Caki2 (cell line): Measurements from ENCODE around the gene YBX1. TPM values are rescaled to one million over a fixed set of nuclear protein-coding genes. Genes with fewer than 3 reads are reported as not detected.

Experiments used
- DNase-seq: peaks from one replicate; pipeline ENCODE4 v3.0.0-alpha.2; 2015; ENCODE audit warnings: low read depth
- in situ Hi-C: cut with HindIII; loops from 2 replicates; pipeline ENCODE4 v1.10.0; 2016; ENCODE audit warnings: low sequenced_read_pairs, low pct_unique_long_range_greater_than_20kb, mixed read lengths
- total RNA-seq: library from RNA; depleted of rRNA; stranded (reverse); fragments of >200 nt; shearing (Covaris generic); gene quantifications from 2 replicates; pipeline ENCODE4 v1.2.3, GENCODE V29; 2014; ENCODE audit warnings: low replicate concordance

YBX1 gene
- total RNA-seq, 1 experiment from 2014 or later, result 996 TPM

GRCh38 chr1:42730002-42730401 is 47.8 kb downstream of the YBX1 start:
- in situ Hi-C loops, result no loop called here
- DNase-seq, result no peak

- DNase-seq, result peak; percentile 43
- in situ Hi-C loops, result no loop called here
Observed at GRCh38 chr1:42730988-42731387, 48.8 kb downstream of the YBX1 start.

DNA sequence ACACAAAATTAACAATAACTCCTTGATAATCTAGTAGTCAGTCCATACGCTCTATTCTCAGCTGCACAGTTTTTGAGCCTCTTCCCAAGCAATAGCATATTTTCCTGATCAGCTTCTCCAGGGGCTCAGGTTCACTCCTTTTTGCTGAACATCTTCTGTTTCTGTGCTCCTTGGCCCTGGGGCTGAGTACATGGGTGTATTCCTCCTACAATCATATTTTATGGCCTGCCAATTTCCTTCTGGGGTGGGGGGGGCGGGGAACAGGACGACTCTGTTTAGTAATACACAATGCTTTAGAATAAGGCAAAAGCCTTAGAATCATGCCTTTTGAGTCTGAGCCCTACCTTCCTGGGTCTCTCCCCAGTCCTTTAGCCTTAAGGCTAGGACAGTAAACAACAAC is 49.4 kb downstream of the YBX1 start:
- DNase-seq, result no peak
- in situ Hi-C loops, result no loop called here

DNA sequence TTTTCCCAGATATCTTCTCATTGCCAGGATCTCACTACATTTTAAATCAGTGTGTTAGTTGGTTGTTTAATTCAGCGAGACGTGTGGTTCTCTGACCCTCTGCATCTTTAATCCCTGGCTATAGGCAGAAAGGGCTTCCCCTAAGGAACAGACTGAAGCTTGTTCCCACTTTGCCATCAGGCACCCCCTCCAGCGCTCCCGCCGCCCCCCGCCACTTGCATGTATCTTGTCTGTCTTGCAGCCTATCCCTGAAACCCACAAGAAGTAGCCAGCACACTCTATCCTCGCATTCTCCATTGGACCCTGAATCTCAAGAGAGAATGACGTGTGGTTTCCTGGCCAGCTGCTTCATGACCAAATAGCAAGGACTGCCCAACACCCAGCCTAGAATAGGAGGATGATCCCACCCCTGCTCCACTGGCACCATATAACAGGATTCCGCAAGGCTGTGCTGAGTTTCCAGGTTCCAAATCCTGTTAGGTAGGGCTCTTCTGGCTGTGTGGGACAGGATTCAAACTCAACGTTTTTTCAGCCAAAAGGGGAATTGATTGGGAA is 50.0 kb downstream of the YBX1 start:
- no peak for DNase-seq
- in situ Hi-C loops, result no loop called here

DNA sequence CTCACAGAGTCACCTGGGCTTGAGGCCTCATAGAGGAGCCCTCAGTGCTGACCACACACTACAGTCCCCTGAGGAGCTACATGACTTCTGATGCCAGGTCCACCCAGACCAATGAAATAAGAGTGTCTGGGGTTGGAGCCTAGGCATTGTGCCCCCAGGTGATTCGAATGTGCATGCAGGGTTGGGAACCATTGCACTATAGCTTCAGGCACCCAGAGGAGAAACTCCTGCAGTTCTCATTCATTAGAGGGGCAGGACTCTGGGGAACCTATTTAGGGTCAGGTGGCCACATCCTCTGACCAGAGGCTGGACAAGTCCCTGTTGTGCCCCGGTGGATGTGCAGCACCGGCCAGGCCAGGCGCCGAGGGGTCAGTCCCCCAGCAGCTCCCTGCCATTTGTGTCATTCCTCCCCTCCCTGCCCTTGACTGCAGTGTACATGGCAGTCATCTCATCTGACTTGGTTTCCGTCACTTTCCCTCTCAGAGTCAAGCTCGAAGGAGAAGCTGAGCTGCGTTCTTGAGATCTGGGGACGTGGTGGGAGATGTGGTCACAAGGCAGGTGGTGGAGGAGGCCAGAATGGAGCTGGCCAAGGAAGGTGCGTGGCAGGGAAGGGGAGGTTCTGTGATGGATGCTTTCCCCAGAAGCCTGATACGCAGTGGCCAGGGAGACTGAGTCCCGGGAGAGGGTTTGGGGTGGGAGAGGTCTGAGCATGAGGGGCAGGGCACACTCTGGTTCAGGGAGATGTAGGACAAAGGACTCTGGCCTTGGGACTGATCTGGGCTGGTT is 51.4 kb downstream of the YBX1 start:
- in situ Hi-C loops, result no loop called here
- DNase-seq, result no peak

DNA sequence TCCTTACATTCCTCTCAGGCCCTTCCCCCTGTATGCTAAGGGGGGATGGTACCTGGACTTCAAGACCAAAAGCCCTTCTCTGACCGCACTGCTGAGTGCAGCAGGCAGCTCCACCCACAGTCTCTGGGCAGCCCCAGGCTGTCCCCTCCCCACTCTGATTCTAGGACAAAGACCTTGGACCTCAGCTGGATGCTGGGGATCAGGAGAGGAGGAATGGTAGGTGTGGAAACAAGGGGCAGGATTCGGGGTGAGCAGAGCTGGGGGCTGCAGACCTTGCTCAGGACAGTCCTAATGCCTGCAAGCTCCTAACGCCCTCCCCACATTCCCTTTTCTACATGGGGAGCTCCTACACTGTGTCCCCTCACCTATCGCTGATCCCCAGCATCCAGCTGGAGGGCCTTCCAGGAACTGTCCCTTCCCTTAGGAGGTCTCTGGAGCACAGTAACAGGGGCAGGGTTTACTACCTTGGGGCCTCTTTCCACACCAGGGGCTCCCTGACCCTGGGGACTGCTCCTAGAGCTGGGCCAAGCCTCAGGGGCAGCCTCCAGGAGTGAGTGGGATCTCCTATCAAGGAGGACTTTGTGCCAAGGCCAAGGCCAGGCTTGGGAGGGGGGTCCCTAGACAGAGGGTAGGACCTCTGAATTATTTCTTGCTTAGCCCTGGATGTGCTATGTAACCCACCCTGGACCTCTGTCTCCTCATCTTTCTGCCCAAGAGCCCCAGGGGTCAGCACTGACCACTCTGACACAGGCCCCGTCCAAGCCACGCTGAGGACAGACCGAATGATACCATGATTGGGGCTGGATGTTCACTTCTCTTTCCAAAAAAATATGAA is 52.2 kb downstream of the YBX1 start:
- in situ Hi-C loops, result no loop called here
- no peak for DNase-seq

DNA sequence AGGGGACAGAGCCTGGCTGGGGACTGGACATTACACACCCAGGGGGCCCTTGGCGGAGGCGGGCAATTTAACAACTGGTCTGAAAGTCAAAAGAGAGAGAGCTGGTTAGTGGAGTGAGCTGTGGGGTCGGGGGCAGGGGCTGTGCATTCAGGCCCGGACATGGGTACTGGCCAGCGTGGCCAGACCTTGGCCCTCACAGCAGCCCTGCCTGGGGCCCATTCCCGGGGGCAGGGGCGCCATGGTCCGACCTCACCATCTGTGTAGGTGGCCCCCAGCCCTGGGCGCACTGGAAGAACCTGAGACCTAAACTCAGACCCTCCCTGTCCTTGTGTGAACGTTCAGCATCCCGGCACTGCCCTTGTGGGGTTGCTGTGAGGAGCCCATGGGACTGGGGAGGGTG is 52.8 kb downstream of the YBX1 start:
- in situ Hi-C loops, result no loop called here
- DNase-seq, result no peak

DNA sequence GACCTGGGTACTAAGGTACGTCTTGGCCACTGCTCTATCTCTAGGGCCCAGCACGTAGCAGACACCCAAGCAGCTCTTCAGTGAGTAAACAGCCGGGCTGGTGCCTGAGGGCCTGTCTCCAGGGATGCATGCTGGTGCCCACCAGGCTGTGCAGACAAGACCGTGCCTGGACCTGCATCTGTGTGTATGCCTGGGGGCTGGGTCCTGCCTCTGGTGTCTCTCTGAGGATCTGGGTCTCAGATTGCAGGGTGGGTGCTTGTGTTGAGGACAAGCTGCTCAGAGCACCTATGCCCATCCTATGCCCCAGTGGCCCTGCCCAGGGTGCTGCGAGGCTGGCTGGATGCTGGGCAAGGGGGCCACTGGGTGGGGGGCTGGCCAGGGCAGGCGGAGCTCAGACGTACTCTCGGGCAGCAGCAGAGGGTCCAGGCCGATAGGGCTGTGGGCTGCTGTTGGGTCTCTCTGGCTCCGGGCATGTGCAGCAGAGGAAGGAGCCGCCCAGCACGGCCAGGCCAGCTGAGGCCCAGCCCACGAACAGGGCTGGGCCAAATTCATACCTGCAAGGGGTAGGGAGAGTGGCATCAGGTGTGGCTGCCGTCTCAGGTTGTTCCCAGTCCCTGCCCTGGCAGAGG is 53.4 kb downstream of the YBX1 start:
- DNase-seq, result no peak
- in situ Hi-C loops, result no loop called here

DNA sequence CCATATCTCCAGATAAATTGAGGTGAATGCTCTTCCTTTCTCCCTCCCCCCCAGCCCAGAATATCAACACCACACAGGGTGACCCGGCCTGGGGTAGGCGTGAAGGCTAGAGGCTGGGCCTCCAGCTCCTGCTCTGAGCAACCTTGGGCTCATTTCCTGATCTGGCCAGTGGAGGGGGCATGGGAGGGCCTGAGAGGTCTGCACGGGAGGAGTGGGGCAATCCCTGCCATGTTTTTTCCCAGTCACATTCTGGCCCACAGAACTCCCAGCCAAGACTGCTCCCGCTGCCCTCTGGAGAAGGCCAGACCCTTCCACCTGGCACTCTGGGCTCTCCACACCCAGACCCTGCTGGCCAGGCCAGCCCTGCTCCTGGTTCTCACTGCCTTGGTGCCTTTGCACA is 53.9 kb downstream of the YBX1 start:
- DNase-seq, result no peak
- in situ Hi-C loops, result no loop called here

DNA sequence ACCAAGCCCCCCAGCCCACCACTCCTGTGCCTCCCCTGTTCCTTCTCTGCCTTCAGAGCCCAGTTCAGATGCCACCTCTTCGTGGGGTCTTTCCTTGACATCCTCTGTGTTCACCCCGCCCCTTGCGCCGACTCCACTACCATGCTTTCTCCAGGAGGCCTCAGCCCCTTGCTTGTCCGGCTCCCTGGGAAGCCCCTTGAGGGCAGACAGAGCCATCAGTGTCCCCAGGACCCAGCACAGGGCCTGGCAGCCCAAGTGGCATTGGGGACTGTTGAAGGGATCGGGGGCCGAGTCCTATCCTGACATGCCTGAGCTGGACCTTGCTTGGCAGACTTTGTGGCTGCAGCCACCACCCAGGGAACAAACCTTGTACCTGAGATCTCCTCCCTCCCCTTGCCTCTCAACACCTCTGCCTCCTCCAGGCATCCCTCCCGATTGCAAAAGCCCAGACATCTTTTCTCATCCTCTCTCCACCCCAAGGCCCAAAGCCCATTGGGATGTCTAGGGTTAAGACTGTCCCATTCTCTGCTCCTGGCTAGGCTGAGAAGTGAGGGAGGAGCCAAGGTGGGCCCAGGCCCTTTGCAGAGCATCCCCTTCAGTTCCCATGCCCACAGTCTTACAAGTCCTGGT is 54.5 kb downstream of the YBX1 start:
- DNase-seq, result no peak
- in situ Hi-C loops, result no loop called here

DNA sequence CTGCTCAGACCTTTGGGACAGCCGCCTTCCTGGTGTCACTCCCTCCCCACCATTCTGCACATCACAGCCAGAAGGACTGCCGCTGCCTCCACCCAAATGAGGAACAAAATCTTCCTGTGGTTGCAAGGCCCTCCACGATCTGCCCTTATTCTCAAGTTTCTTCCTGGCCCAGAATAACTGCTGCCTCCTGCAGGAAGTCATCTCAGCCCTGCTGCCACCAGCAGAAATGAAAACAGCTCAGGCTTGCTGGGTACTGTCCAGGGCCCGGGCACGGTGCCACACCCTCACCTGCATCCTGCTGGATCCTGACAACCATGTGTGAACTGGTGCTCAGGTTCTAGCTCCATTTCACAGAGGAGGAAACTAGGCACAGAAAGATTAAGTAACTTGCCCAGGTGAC is 55.0 kb downstream of the YBX1 start:
- no peak for DNase-seq
- in situ Hi-C loops, result no loop called here

DNA sequence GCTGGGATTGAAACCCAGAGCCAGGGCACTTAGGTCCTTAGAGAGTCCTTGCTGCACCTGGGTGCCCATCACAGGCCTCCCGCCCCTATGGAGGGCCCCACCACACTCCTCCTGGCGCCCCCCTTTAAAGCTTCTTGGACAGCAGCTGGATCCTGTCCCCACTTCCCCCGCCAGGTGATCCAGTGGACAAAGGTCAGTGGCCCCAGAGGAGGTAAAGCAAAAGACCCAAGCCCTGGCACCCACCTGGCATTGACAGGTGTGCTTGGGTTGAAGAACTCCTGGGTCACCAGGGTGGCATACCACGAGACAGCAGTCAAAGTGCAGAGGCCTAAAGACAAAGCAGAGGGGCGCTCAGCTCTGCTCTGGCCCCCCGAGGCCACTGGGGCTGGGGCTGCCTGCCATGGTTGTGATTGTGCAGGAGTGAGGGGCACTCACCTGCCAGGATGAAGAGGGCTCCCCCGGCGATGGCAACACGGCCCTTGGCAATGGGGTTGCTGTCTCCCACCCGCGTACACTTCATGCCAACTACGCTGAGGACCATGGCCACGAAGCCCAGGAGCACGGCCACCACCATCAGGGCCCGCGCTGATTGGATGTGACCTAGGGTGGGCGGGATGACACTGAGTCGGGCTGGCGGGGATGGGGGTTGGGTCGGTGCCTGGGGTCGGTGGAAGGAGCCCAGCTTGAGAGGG is 55.9 kb downstream of the YBX1 start:
- no peak for DNase-seq
- in situ Hi-C loops, result no loop called here

DNA sequence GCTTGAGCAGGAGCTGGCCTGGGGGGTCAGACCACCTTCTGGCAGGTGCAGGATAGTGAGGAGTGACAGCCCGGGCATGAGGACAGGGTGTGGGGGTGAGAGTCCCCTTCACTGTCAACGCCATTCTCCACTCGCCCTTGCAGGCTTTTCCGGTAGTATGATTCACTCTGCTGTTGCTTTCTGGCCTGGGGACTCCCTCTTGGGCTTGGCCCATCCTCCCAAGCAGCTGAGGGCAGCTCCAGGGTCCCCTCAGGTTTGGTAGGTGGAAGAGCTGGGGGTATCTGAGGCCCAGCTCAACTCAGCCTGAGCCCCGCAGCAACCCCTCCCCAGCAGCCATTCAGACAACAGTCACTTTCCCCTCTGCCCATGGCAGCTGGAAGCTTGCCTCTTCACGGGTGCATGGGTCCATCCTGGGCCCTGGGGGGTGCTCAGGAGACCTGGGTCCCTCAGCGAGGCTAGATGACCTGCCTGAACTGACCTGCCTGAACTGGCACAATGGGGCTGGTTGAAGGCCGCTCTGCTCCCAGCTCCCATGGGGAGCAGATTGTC is 56.5 kb downstream of the YBX1 start:
- in situ Hi-C loops, result no loop called here

DNA sequence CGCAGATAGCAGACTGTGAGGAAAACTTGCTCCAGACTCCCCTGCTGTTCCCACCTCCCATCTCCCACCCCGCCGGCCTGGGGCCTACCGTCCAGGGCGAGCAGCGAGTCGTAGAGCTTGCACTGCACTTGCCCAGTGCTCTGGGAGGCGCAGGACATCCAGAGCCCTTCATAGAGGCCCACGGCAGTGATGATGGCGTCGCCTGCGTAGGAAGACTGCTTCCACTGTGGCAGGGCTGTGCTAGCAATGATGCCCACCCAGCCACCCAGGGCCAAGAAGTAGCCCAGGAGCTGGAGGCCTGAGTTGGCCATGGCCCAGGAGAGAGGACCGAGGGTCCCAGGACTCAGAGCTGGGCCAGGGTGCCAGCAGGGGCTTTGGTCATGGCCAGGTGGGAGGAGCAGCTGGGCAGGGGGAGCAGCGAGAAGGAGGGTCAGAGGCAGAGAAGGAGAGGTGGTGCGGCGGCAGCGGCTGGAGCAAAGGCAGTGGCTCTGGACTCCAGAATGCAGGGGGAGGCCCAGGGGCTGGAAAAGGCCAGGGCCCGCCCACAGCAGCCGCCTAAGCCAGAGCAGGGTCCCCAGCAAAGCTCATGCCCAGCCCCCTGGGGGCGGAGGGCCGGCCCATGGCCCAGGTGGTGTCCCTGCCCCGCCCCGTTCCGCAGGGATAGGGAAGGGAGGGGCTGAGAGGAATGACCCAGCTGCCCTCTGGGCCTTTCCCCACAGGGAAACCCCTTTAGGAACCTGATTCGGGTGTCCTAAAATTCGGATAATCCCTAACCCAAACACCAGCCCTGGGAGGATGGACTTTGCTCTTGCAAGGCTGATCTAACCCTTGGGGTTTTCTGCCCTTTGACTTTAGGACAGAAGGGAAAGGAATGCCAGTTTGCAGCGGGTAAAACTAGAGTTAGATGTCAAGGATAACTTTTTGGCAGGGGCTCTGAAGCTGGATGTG is 57.8 kb downstream of the YBX1 start, which contains the start of gene CLDN19:
Gene CLDN19 (minus strand): TSS at position 484 of the 948 bp plus-strand sequence. CDS start 173 bp downstream, at position 311.
- in situ Hi-C loops, result no loop called here
- no peak for DNase-seq

More for the DNA sequence above, 56.5 kb downstream of the YBX1 start:
- no peak for DNase-seq

GRCh38 chr1:42740851-42741580 is 58.8 kb downstream of the YBX1 start:
- in situ Hi-C loops, result no loop called here
- DNase-seq, result no peak

DNA sequence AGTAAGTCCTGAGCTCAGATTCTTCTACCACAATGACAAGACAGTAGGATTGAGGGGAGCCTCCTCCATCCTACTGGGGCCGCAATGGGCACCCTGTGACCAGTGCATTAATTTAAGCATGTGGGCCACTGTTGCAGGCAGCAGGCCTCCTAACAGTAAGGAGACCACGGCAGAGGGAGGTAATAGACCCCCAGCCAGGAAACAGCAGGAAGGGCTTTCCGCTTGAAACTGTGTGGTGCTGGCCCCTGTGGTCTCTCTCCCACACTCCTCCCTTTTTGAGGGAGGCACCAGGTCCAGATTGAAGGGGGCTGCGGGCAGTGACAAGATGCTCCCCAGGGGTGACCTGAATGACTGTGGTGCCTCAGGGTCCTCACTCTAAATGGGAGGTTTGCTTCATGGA is 59.5 kb downstream of the YBX1 start:
- in situ Hi-C loops, result no loop called here
- DNase-seq, result no peak
